GM12892 (cell line): ENCODE measurements around the gene ROBO4.

Source experiments
- POLR2A ChIP-seq: IDR thresholded peaks from 2 replicates; pipeline ENCODE4 v1.6.1; 2011; ENCODE audit warnings: low read depth, low read length, control low read depth
- POLR2AphosphoS5 ChIP-seq: IDR thresholded peaks from 2 replicates; pipeline ENCODE4 v1.6.1; 2011; ENCODE audit warnings: low read depth, low read length, control low read depth

DNA sequence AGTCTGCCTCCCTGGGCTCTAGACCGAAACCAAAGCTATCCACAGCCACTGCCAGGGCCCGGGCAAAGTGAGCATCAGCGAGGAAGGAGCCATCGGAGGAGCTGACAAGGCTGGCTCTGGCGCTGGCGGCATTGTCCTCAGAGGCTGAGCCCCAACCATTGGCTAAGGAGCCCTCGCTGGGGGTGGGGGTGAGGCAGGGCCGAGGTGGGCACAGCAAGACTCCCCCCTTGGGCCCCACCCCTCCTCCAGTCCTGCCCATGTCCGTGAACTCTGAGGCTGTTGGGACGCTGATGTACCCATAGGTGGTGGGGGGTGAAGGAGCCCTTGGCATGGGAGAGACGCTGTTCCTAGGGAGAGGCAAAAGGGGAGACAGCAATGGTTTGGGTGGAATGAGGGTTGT lies 11.2 kb downstream of the ROBO4 start:
- TF ChIP-seq POLR2AphosphoS5 (no peak), POLR2A (no peak)
